Heart left ventricle (tissue), 16 donors: Measurements from ENCODE around the gene WNT6. TPM values are rescaled to one million over a fixed set of nuclear protein-coding genes. Genes with fewer than 3 reads are reported as not detected.

Experiments used
- ATAC-seq, 4 donors: fragments of 200-7000 bp; cut with Tn5 transposase; one replicate each; pipeline ENCODE4 v1.9.1; 2020 to 2022; ENCODE audit warnings: moderate library complexity in 4 of 4, mild to moderate bottlenecking in 3 of 4, moderate number of reproducible peaks in 1 of 4
- DNase-seq, 5 donors: peaks; one replicate each; pipeline ENCODE4 v3.0.0-alpha.2; 2020
- H3K27ac ChIP-seq, 12 donors: fragments of 200-600 bp; sonication (generic) in 4 of 12; one replicate each; pipeline versions ENCODE4 v1.5.0 to v1.8.0; 2016 to 2022; ENCODE audit warnings: mild to moderate bottlenecking in 2 of 12
- H3K27me3 ChIP-seq, 9 donors: fragments of 200-600 bp; sonication (generic) in 2 of 9; one replicate each; pipeline versions ENCODE4 v1.5.1 to v1.8.0; 2016 to 2022; ENCODE audit warnings: mild to moderate bottlenecking in 3 of 9
- H3K36me3 ChIP-seq, 9 donors: fragments of 200-600 bp; sonication (generic) in 2 of 9; one replicate each; pipeline versions ENCODE4 v1.5.0 to v1.8.0; 2018 to 2022; ENCODE audit warnings: mild to moderate bottlenecking in 2 of 9
- H3K4me1 ChIP-seq, 12 donors: fragments of 200-600 bp; sonication (generic) in 4 of 12; one replicate each; pipeline versions ENCODE4 v1.5.0 to v1.8.0; 2016 to 2022; ENCODE audit warnings: mild to moderate bottlenecking in 3 of 12
- H3K4me3 ChIP-seq, 12 donors: fragments of 200-600 bp; sonication (generic) in 4 of 12; one replicate each; pipeline versions ENCODE4 v1.5.0 to v1.8.0; 2017 to 2022; ENCODE audit warnings: mild to moderate bottlenecking in 9 of 12, moderate library complexity in 4 of 12
- H3K9me3 ChIP-seq, 12 donors: fragments of 200-600 bp; sonication (generic) in 4 of 12; one replicate each; pipeline versions ENCODE4 v1.5.0 to v1.8.0; 2016 to 2022; ENCODE audit warnings: mild to moderate bottlenecking in 1 of 12
- CTCF ChIP-seq, 12 donors: fragments of 200-600 bp; sonication (generic) in 4 of 12; IDR thresholded peaks; one replicate each; pipeline versions ENCODE4 v1.5.0 to v1.8.0; 2018 to 2022; ENCODE audit warnings: antibody characterized with exemption in 12 of 12, mild to moderate bottlenecking in 5 of 12
- POLR2A ChIP-seq, 2 donors: fragments of 450-650 bp; IDR thresholded peaks; one replicate each; pipeline ENCODE4 v1.6.1; 2017; ENCODE audit warnings: antibody characterized with exemption in 2 of 2, mild to moderate bottlenecking in 2 of 2, moderate library complexity in 2 of 2
- WGBS, 4 donors: extraction: QIAGEN DNeasy Blood & Tissue Kit in 2 of 4; methylation state at CpG; one replicate each; pipeline versions ENCODE4 v1.1.5 to v1.1.7; 2013 to 2018; 5-methylcytosine and 5-hydroxymethylcytosine counted together
- intact Hi-C, 10 donors: fragments of 100-400 bp; cut with DNase I; formaldehyde crosslinking; loops; one replicate each; pipeline versions ENCODE4 v1.11.1 to v1.14.2; 2022
- polyA plus RNA-seq, 2 donors: library from polyadenylated mRNA; stranded (reverse); fragments of 200-250 nt; gene quantifications; one replicate each; pipeline ENCODE4 v1.2.3, GENCODE V29; 2013
- total RNA-seq, 9 donors: library from RNA; depleted of rRNA in 2 of 9; stranded (reverse); fragments of >200 nt in 2 of 9; fragmentation: NEBNext Ultra II Directional in 3 of 9; extraction: Animal tissue kit (Norgen Biotek cat#: 25700) in 3 of 9; gene quantifications; one replicate each; pipeline versions ENCODE4 v1.1.0 to v1.2.4, GENCODE V29; 2016 to 2023
- donor health status: ischemic (EF 13 %, LVEDD 7.1; RV severe dilation, severe dysfunction).
- donor health status: healthy with polysubstance abuse.
- donor health status: DM: no; HTN: yes; CAD: no.
- donor health status: DM: no; HTN: no; CAD: no.
- donor health status: ischemic (EF 25% LVEDD 6.9; RV normal size, moderate dysfunction).
- donor health status: ischemic (EF 25% LVEDD 5.7; RV mildly dilated, moderate dysfunction).
- donor health status: healthy.
- donor health status: DM: yes; HTN: yes; CAD: no.
- donor health status: ischemic (EF 35%, LVEDD 5.7; RV mildly dilated, moderate dysfunction).
- donor health status: nonischemic (EF 11% LVEDD 7.7; RV severe dilation, severe dysfunction).
- donor health status: DM: yes; HTN: yes; CAD: no.
- donor health status: PGD.
- donor health status: ischemic (EF 29% LVEDD 5.4; RV normal size, mild dysfunction).
- donor health status: nonischemic (EF 23%, LVEDD 6.1; RV moderate dilation, normal function).

WNT6 gene
- total and polyA plus RNA-seq, 11 donors = 0.34 to 13.1 (median 1.00) TPM

- TF ChIP-seq POLR2A (IDR thresholded peaks at IDR 0.05) (no peak), CTCF (IDR thresholded peaks at IDR 0.05) (no peak)
- Histone ChIP-seq H3K4me3 (no peak overlapping the region), H3K36me3 (no peaks in the 10 kb centered on the region), H3K9me3 (no peaks in the 10 kb centered on the region), H3K27me3 (peaks cover 41 to 92% (median 76%) of the 10 kb centered on the region in 9 donors), H3K27ac (no peak overlapping the region), H3K4me1 (peaks cover 0 to 42% (median 20%) of the 10 kb centered on the region in 12 donors)
- ATAC-seq (no peak), DNase-seq (no peak)
- 22 to 36% (median 32%) methylated on average over 6 to 8 of the region's 8 CpGs for WGBS, 4 donors
- intact Hi-C loops = loop anchor here in 5 of 10 donors (2.0 to 5.0 kb wide), 2 partner anchors 19 to 44 kb away; no protein-coding TSS in a partner anchor
These were observed 36.3 kb downstream of the WNT6 start for GRCh38 chr2:218895759-218896500.

- intact Hi-C loops = loop anchor here in 5 of 10 donors (2.0 to 5.0 kb wide), 2 partner anchors 20 to 44 kb away; no protein-coding TSS in a partner anchor
- ATAC-seq (no peak), DNase-seq (no peak)
- 3 to 4% (median 4%) methylated on average over 23 to 40 of the region's 40 CpGs for WGBS, 4 donors
- Histone ChIP-seq H3K36me3 (no peaks in the 10 kb centered on the region), H3K4me3 (peak overlapping the region in 3 of 12 donors; percentile 17 to 39 (median 17)), H3K27ac (no peak overlapping the region), H3K27me3 (peaks cover 39 to 94% (median 76%) of the 10 kb centered on the region in 9 donors), H3K4me1 (peaks cover 0 to 42% (median 20%) of the 10 kb centered on the region in 12 donors), H3K9me3 (no peaks in the 10 kb centered on the region)
- no peak for TF ChIP-seq CTCF (IDR thresholded peaks at IDR 0.05)
- no peak for TF ChIP-seq POLR2A (IDR thresholded peaks at IDR 0.05)
These were observed 37.1 kb downstream of the WNT6 start for GRCh38 chr2:218896501-218897393.

GRCh38 chr2:218897394-218898108 is 37.9 kb downstream of the WNT6 start:
- no peaks in the 10 kb centered on the region for H3K36me3 ChIP-seq
- TF ChIP-seq CTCF (IDR thresholded peaks at IDR 0.05) (no peak), POLR2A (IDR thresholded peaks at IDR 0.05) (no peak)
- intact Hi-C loops = loop anchor here (1.0 to 5.0 kb wide), 4 partner anchors 21 to 45 kb away; no protein-coding TSS in a partner anchor
- peaks cover 0 to 39% (median 20%) of the 10 kb centered on the region in 12 donors for H3K4me1 ChIP-seq
- peak overlapping the region in 2 of 12 donors; percentile 17 to 39 for H3K4me3 ChIP-seq
- peaks cover 39 to 98% (median 79%) of the 10 kb centered on the region in 9 donors for H3K27me3 ChIP-seq
- no peaks in the 10 kb centered on the region for H3K9me3 ChIP-seq
- no peak overlapping the region for H3K27ac ChIP-seq
- ATAC-seq = peak in 1 of 4 donors; percentile 4
- DNase-seq = no peak
- 3 to 9% (median 7%) methylated on average over 24 to 34 of the region's 34 CpGs for WGBS, 4 donors
